Measurements from ENCODE around the gene SCAPER. TPM values are rescaled to one million over a fixed set of nuclear protein-coding genes. Genes with fewer than 3 reads are reported as not detected.

SCAPER gene
- total RNA-seq, 2 donors from 2014 or later: 52.9 to 72.8 TPM

DNA sequence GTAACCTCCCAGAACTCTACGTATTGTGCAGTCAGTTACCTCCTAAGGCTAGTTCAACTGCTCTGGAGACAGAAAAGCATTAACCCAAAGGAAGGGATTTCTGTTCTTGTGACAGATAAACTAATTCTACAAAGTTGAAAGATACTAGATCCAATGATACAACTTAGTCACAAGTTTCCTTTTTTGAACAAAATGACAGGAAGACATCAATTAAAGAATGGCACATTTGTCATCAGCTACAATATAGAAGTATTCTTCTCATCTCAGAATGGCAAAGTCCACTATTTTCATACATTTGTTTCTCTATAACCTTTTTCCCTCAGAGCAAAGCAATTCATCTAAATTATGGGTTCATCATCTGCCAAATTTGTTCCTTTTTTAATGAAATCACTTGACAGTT lies 524.9 kb downstream of the SCAPER start:
- DNase-seq (ENCODE audit: low spot score): no peak
- no peak overlapping the region for H3K4me3 Mint-ChIP-seq
- no peaks in the 10 kb centered on the region for H3K9me3 Mint-ChIP-seq
- ATAC-seq: no peak
- H3K27me3 Mint-ChIP-seq: no peaks in the 10 kb centered on the region
- H3K27ac Mint-ChIP-seq: no peak overlapping the region
- H3K36me3 Mint-ChIP-seq: no peaks in the 10 kb centered on the region
- no peaks in the 10 kb centered on the region for H3K4me1 Mint-ChIP-seq (ENCODE audit: low read depth in 2 of 2)

DNA sequence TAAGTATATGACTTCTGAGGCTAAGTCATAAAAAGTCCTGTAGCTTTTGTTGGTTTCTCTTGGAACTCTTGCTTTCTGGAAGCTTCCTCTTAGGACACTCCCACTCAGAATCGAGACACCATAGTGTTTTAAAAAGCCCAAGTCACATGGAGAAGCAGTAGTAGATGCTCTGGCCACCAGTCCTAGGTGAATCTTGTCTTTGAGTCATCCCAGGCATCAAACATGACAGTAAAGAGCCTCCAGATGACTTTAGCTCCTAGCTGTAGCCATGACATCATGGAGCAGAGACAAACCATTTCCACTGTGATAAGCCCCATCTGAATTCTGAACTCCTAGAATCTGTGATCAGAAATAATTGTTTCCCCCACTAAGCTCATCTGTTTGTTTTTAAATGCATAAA lies 526.4 kb downstream of the SCAPER start:
- H3K27ac Mint-ChIP-seq: no peak overlapping the region
- ATAC-seq: no peak
- no peak overlapping the region for H3K4me3 Mint-ChIP-seq
- no peaks in the 10 kb centered on the region for H3K9me3 Mint-ChIP-seq
- no peak for DNase-seq (ENCODE audit: low spot score)
- H3K36me3 Mint-ChIP-seq: no peaks in the 10 kb centered on the region
- no peaks in the 10 kb centered on the region for H3K4me1 Mint-ChIP-seq (ENCODE audit: low read depth in 2 of 2)
- H3K27me3 Mint-ChIP-seq: no peaks in the 10 kb centered on the region

DNA sequence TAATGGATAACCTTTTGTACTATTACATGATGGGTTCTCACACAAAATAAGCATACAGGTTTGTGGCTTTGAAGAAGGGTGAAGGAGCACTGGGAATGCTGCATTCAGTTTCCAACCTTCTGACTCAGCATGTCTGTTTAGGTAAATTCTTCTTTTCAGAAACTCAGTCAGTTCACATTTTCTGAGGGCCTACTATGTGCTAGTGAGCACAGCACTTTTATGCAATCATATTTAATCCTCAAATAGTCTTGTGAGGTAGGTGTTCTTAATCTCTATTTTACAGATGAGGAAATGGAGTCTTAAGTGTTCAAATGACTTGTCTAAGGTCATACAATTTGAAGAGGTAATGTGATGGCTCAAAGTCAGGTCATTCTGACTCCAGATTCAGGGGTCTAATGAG lies 527.4 kb downstream of the SCAPER start:
- no peak overlapping the region for H3K4me3 Mint-ChIP-seq
- ATAC-seq (no peak), DNase-seq (ENCODE audit: low spot score) (no peak)
- no peaks in the 10 kb centered on the region for H3K4me1 Mint-ChIP-seq (ENCODE audit: low read depth in 2 of 2)
- H3K27ac Mint-ChIP-seq: no peak overlapping the region
- H3K36me3 Mint-ChIP-seq: no peaks in the 10 kb centered on the region
- H3K27me3 Mint-ChIP-seq: no peaks in the 10 kb centered on the region
- H3K9me3 Mint-ChIP-seq: no peaks in the 10 kb centered on the region

DNA sequence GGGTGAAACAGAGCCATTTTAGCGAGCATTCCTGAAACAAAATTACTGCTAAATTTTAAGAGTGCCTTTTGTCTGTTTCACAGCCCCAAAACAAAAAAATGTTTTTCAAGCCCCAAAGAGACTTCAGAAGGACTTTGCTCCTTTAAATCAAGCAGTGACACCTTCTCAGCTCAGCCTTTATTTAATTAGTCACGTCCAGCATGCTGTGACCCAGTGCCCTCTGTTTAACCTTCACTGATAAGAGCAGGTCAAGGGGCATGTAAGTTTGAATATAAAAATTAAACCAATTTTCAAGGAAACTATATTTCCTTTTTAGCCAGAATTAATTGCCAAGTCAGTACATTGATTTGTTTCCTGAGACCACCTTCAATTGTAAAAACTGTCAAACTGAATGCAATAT lies 527.9 kb downstream of the SCAPER start:
- H3K9me3 Mint-ChIP-seq: no peaks in the 10 kb centered on the region
- no peak overlapping the region for H3K4me3 Mint-ChIP-seq
- H3K36me3 Mint-ChIP-seq: no peaks in the 10 kb centered on the region
- H3K4me1 Mint-ChIP-seq (ENCODE audit: low read depth in 2 of 2): no peaks in the 10 kb centered on the region
- ATAC-seq (no peak), DNase-seq (ENCODE audit: low spot score) (no peak)
- no peak overlapping the region for H3K27ac Mint-ChIP-seq
- H3K27me3 Mint-ChIP-seq: no peaks in the 10 kb centered on the region

DNA sequence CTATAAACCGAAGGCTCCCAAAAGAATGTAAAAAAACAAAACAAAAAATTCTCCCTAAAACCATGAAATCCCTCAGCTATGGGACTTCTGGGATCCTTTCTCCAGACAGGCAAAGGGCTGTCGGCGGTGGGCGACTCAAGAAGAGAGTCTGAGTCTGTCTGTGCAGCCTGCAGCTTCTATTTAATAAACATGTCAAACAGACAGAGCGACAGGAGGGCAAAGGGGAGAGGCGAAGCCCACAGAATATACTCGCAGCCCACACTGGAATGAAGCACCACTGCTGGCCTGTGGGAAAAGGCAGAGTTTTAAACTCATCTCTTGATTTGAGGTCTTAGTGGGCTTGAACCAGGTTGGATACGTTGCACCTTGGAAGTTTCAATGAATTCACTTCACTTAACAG lies 528.3 kb downstream of the SCAPER start:
- DNase-seq (ENCODE audit: low spot score) (no peak), ATAC-seq (no peak)
- Mint-ChIP-seq H3K4me1 (ENCODE audit: low read depth in 2 of 2) (no peaks in the 10 kb centered on the region), H3K36me3 (no peaks in the 10 kb centered on the region), H3K27me3 (no peaks in the 10 kb centered on the region), H3K27ac (no peak overlapping the region), H3K4me3 (no peak overlapping the region), H3K9me3 (no peaks in the 10 kb centered on the region)

DNA sequence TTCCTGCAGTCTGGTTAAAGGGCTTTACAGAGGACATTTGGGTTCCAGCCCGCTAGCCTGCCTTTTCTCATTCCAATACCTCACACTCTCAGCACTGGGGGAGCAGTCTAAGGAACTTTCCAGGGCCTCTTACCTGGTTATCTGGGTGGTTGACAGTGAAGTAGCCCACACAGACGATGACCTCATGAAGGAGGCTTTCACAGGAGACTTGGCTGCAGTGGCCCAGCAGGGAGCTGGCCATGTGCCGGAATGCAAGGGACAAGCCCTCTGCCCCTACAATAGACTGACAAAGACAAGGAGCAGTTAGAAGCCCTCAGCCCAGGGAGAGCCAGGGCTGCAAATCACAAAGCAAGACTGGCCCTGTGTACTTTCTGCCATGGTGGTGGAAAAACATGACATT lies 529.1 kb downstream of the SCAPER start:
- H3K4me1 Mint-ChIP-seq (ENCODE audit: low read depth in 2 of 2): no peaks in the 10 kb centered on the region
- no peaks in the 10 kb centered on the region for H3K27me3 Mint-ChIP-seq
- H3K27ac Mint-ChIP-seq: no peak overlapping the region
- H3K4me3 Mint-ChIP-seq: no peak overlapping the region
- DNase-seq (ENCODE audit: low spot score): no peak
- H3K36me3 Mint-ChIP-seq: no peaks in the 10 kb centered on the region
- ATAC-seq: no peak
- H3K9me3 Mint-ChIP-seq: no peaks in the 10 kb centered on the region

DNA sequence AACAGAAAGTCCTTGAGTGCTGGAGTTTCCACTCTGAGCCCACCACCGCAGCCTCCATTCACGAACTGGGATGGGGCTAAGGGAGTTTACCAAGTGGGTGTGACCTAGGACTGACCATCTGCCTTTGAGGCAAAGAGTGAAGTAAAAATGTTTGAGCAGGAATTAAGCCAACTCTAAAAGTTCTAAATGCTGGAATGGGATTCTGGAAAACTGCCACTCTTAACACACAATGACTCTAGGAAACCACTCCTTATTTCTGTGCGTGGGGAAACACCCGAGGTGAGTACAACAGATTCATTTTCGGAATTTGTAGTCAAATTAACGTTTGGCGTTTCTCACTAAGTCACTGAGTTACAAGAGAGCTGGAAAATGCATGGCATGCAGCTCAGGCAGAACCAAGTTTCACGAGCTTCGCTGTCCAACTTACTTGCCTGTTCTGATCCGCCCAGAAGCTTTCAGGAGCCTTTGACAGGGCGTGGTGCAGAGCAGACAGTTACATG lies 537.0 kb downstream of the SCAPER start:
- H3K4me3 Mint-ChIP-seq: no peak overlapping the region
- H3K27me3 Mint-ChIP-seq: no peaks in the 10 kb centered on the region
- no peaks in the 10 kb centered on the region for H3K9me3 Mint-ChIP-seq
- ATAC-seq (no peak), DNase-seq (ENCODE audit: low spot score) (no peak)
- H3K36me3 Mint-ChIP-seq: no peaks in the 10 kb centered on the region
- H3K27ac Mint-ChIP-seq: no peak overlapping the region
- no peaks in the 10 kb centered on the region for H3K4me1 Mint-ChIP-seq (ENCODE audit: low read depth in 2 of 2)

DNA sequence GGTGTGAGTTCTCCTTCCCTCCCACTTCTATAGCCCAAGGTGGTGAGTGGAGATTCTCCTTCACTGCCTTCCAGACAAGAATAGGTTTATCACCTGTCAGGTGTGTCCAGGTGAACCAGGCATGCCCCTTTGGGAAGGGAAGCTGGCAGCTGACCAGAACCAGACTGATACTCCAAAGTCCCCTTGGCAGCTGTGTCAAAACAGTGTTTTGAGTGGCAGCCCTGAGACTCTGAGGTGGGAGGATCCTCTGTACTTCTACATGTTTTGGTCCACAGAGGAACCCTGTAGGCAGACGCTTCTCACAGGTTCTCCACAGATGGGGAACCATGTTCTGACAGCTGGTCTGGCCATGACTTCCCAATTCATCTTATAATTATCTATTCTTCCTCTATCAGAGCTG lies 538.4 kb downstream of the SCAPER start:
- Mint-ChIP-seq H3K9me3 (no peaks in the 10 kb centered on the region), H3K36me3 (no peaks in the 10 kb centered on the region), H3K27me3 (no peaks in the 10 kb centered on the region), H3K4me3 (no peak overlapping the region), H3K27ac (no peak overlapping the region), H3K4me1 (ENCODE audit: low read depth in 2 of 2) (no peaks in the 10 kb centered on the region)
- ATAC-seq: no peak
- DNase-seq (ENCODE audit: low spot score): no peak

DNA sequence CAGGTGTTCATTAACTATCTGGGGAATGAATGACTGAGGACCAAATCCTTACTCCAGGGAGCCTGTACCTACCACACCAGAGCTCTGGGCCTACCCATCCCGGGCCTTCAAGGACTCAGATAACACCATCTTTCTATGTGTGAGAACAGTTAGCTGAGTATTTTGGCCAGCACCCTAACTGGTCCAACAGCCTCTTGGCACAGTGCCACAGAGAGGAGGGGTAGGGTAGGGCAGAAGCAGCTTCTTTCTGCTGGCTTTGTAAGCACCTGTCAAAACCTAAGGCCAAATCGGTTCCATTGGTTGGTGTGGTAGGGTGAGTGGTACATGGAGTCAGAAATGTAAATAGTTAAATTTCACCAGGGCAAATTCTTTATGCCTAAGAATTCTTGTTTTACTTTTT lies 541.9 kb downstream of the SCAPER start:
- Mint-ChIP-seq H3K36me3 (no peaks in the 10 kb centered on the region), H3K4me3 (no peak overlapping the region), H3K4me1 (ENCODE audit: low read depth in 2 of 2) (no peaks in the 10 kb centered on the region), H3K27me3 (no peaks in the 10 kb centered on the region), H3K9me3 (no peaks in the 10 kb centered on the region), H3K27ac (no peak overlapping the region)
- ATAC-seq: no peak
- no peak for DNase-seq (ENCODE audit: low spot score)

DNA sequence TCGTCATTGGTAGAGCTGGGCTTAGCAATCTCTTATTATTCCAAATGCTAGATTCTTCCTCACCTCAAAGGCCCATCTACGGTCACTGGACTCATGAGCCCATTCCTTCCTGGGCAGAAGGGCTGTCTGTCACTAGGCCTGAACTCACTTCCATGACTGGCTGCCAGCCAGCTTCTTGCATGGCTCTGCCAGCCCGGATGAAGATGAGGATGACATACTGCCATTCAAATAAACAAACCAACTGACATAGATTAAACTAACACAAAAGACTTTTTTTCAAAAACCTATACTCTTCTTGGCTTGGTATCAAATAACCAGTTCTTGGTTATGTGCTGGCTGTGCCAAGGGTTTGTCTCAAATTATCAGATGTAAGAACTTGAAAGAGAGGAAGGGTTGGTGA lies 544.7 kb downstream of the SCAPER start:
- no peaks in the 10 kb centered on the region for H3K9me3 Mint-ChIP-seq
- no peak overlapping the region for H3K27ac Mint-ChIP-seq
- DNase-seq (ENCODE audit: low spot score) (no peak), ATAC-seq (no peak)
- no peaks in the 10 kb centered on the region for H3K27me3 Mint-ChIP-seq
- no peaks in the 10 kb centered on the region for H3K36me3 Mint-ChIP-seq
- H3K4me1 Mint-ChIP-seq (ENCODE audit: low read depth in 2 of 2): no peaks in the 10 kb centered on the region
- no peak overlapping the region for H3K4me3 Mint-ChIP-seq

DNA sequence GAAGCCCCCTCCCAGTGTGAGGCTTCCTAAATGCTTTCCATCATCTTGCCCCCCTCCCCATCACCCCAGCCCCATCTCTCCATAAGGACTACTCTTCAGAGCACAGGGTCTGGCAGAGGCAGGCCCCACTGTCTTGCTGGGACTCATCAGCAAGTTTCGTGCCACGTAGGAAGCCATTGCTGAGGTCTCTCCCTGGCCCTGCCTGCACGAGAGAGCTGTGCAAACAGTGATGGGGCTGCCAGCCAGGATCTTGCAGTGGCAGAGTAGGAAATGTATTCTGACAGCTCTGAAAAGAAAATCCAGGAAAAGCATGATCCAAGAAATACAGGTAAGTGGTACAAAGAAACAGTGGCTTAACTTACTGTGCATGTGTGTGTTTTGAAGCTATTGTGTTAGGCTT lies 546.0 kb downstream of the SCAPER start:
- no peaks in the 10 kb centered on the region for H3K4me1 Mint-ChIP-seq (ENCODE audit: low read depth in 2 of 2)
- H3K27me3 Mint-ChIP-seq: no peaks in the 10 kb centered on the region
- no peaks in the 10 kb centered on the region for H3K36me3 Mint-ChIP-seq
- DNase-seq (ENCODE audit: low spot score): no peak
- H3K27ac Mint-ChIP-seq: no peak overlapping the region
- no peaks in the 10 kb centered on the region for H3K9me3 Mint-ChIP-seq
- no peak for ATAC-seq
- no peak overlapping the region for H3K4me3 Mint-ChIP-seq

DNA sequence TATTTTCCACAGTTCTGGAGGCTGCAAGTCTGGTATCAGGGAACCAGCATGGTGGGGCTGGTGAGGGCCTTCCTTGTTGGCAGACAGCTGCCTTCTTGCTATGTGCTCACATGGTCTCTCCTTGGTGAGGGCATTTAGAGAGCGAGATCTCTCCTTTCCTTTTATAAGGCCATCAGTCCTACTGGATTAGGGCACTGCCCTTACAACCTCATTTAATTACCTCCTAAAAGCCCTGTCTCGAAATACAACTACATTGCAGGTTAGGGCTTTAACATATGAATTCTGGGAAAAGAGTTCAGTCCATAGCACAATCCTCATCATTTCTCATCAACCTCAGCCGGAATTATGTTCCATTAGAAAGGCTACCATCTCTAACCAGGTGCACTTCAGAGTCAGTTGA lies 546.7 kb downstream of the SCAPER start:
- H3K27ac Mint-ChIP-seq: no peak overlapping the region
- no peaks in the 10 kb centered on the region for H3K9me3 Mint-ChIP-seq
- H3K27me3 Mint-ChIP-seq: no peaks in the 10 kb centered on the region
- H3K4me1 Mint-ChIP-seq (ENCODE audit: low read depth in 2 of 2): no peaks in the 10 kb centered on the region
- H3K36me3 Mint-ChIP-seq: no peaks in the 10 kb centered on the region
- no peak for ATAC-seq
- no peak for DNase-seq (ENCODE audit: low spot score)
- no peak overlapping the region for H3K4me3 Mint-ChIP-seq

DNA sequence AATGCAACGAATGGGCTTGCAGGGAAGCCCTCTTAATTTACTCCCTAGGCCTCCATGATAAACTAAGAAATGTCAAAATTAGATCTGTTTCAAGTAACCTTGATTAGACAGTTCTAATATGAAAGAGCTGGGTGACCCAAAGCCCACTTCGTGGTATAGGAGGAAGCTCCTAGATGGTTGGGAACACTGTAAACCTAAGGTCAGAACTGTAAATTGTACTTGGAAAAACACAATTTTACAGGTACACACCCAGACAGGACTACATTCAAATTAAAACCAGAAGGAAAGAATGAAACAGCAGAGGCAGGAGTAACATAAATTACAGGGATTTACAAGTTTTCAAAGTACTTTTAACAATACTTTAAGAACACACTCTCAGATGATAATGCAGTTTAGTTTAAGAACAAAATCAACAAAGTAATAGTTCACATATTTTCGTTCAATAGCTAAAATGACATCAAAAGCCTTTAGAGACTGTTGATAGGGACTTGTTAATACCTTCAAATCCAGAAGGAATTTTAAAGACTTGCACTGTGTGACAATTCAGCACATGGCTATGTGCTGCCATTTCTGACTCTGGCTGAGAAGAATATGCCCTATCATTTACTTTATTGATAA lies 550.2 kb downstream of the SCAPER start:
- ATAC-seq: no peak
- H3K36me3 Mint-ChIP-seq: no peaks in the 10 kb centered on the region
- no peak overlapping the region for H3K27ac Mint-ChIP-seq
- H3K27me3 Mint-ChIP-seq: no peaks in the 10 kb centered on the region
- no peaks in the 10 kb centered on the region for H3K4me1 Mint-ChIP-seq (ENCODE audit: low read depth in 2 of 2)
- DNase-seq (ENCODE audit: low spot score): no peak
- no peak overlapping the region for H3K4me3 Mint-ChIP-seq
- no peaks in the 10 kb centered on the region for H3K9me3 Mint-ChIP-seq

DNA sequence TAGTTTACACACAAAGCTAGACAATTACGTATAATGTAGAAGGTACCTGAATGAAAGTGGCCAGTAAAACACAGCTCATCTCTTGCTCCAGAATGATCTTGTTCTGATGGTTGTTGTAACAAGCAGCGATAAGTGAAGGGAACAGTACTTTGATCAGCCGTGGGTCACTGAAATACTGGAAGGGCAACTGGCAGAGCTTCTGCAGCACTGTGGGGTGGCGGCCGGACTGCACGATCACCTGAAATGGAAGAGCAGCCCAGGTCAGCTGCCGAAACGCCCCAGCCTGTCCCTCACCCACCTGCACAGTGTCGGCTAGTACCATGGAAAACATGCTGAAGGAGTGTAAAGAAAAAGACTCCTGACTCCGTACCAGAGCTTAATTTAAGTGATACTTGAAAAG lies 551.2 kb downstream of the SCAPER start:
- Mint-ChIP-seq H3K4me1 (ENCODE audit: low read depth in 2 of 2) (no peaks in the 10 kb centered on the region), H3K4me3 (no peak overlapping the region), H3K27ac (no peak overlapping the region), H3K9me3 (no peaks in the 10 kb centered on the region), H3K36me3 (no peaks in the 10 kb centered on the region), H3K27me3 (no peaks in the 10 kb centered on the region)
- ATAC-seq (no peak), DNase-seq (ENCODE audit: low spot score) (no peak)

DNA sequence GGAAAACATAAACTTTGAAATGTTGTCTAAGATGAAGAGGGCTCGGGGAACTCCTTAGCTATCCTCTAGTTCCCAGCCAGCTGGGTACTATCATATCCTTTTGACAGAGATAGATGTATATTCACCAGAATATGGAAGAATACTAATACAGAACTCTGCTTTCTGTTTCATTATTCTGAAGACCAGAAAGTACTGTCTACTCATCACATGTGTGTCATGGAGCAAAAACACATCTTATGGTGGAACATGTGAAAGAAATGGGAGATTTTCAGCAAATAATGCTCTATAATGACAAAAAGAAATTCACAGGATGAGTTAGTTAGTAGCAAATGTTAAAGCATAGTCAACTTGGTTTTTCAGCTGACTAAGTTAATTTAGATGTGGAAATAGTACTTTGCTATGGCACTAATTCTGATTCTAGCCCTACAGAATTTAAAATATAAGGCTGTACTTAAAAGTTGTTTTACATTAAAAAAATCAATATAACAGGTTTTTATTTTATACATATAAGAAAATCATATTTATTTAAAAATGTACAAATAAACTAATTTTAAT lies 552.0 kb downstream of the SCAPER start:
- ATAC-seq: no peak

More for the DNA sequence above, 552.0 kb downstream of the SCAPER start:
- Mint-ChIP-seq H3K4me1 (ENCODE audit: low read depth in 2 of 2) (no peaks in the 10 kb centered on the region), H3K4me3 (no peak overlapping the region), H3K36me3 (no peaks in the 10 kb centered on the region), H3K27me3 (peaks cover 0 to 1% of the 10 kb centered on the region in 2 donors), H3K27ac (no peak overlapping the region), H3K9me3 (no peaks in the 10 kb centered on the region)
- DNase-seq (ENCODE audit: low spot score): no peak
